GM21526 (cell line): ENCODE measurements around the gene KPNA6.

Experiments used
- ATAC-seq: cut with Tn5 transposase; IDR thresholded peaks from one replicate; pipeline ENCODE4 v1.9.1; 2021; ENCODE audit warnings: moderate library complexity; ENCODE audit not compliant: unreplicated experiment, low FRiP score

KPNA6 gene

DNA sequence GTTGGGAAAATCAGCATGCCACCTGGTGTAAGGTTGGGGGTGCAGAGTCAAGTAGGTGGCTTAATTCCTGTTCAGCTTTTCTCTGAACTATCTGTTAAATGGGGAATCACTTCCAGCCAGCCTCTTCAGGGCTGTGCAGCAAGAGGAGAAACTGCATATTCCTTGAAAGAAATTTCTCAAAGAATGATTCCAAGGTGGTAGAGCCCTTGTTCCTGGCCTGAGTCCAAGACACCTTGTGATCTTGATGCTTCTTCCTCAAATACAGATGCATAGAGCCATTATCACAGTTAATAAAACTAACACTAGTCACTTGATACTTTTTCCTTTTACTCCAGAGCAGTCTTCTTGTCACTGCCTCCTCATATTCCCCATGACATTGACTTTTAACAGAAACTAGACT lies 76.8 kb downstream of the KPNA6 start:
- ATAC-seq: no peak

DNA sequence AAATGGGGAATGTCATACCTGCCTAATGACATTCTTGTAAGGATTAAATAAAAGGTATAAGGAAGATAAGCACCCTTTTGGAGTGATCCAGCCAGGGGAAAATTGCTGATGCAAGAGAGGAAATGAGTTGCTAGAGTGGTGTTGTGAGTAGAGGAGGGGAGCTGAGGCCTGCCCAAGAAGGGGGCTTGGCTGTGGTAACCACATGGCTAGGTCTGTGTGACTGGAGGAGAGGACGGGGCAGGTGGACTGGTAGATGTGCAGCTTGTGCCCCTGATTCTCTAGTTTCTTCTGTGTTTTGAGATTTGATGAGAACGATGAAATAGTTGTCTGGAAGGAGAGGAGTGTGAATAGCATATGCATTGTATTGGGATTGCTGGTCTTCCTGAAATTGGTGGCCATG lies 78.2 kb downstream of the KPNA6 start:
- no peak for ATAC-seq

GRCh38 chr1:32186491-32186890 lies 78.6 kb downstream of the KPNA6 start:
- no peak for ATAC-seq

DNA sequence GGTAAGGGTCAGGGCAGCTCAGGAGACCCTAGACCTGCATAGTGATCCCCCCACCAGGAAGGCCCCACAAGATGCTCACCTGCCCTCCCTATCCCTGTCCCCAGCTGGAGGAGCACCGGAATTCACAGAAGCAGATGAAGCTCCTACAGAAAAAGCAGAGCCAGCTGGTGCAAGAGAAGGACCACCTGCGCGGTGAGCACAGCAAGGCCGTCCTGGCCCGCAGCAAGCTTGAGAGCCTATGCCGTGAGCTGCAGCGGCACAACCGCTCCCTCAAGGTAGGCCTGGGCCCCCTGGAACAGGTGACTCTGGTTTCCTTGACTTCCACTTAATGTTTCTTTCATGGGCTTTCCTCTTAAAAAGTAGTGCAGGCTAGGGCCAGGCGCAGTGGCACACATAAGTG lies 80.0 kb downstream of the KPNA6 start:
- ATAC-seq: no peak

- no peak for ATAC-seq
These were observed 84.5 kb downstream of the KPNA6 start for GRCh38 chr1:32192220-32192948.

DNA sequence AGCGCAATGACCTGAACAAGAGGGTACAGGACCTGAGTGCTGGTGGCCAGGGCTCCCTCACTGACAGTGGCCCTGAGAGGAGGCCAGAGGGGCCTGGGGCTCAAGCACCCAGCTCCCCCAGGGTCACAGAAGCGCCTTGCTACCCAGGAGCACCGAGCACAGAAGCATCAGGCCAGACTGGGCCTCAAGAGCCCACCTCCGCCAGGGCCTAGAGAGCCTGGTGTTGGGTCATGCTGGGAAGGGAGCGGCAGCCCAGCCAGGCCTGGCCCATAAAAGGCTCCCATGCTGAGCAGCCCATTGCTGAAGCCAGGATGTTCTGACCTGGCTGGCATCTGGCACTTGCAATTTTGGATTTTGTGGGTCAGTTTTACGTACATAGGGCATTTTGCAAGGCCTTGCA lies 87.1 kb downstream of the KPNA6 start:
- no peak for ATAC-seq

DNA sequence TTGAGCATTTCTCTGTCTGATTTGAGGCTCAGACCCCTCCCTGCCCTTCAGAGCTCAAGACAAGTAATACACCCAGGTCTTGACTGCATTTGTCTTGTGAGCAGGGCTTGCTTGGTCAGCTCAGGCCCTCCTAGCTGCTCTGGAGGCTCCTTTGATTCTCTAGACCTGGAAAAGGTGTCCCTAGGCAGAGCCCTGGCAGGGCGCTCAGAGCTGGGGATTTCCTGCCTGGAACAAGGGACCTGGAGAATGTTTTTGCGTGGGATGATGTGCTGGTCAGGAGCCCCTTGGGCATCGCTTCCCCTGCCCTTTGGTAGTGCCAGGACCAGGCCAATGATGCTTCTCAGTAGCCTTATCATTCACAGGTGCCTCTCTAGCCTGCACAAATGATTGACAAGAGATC lies 87.7 kb downstream of the KPNA6 start:
- no peak for ATAC-seq

DNA sequence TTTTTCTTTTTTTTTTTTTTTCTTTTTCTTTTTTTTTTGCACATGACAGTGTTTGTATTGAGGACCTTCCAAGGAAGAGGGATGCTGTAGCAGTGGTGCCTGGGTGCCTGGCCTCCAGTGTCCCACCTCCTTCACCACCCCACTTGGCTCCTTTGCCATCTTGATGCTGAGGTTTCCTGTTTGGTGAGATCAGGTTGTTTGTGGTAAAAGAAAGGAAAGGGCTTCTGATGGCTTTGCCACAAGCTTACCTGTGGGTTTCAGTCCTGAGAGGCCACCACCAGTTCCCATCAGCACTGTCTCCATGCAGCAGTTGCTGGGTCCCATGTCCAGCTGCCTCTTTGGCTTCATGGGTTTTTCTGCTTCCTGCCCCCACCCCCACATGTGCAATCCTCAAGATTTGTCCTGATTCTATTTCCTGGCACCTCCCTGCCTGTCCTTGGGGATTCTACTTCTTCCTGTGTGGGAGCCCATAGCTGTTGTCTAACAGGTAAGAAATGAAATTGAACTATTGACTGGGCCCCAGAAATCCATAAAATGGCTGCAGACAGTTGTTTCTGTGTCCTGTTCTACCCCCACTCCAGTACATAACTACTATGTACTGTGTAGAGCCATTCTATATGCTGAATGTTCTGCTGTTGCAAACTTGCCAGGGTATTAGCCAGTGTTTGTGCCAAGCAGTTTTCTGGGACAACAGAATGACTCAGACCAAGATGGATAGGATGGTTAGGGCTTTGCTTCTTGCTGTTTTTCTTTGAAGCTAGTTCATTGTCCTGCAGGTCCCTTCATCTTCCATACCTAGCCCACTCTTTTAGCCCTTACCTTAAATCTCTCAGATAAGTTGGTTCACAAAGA lies 88.3 kb downstream of the KPNA6 start:
- ATAC-seq: no peak

DNA sequence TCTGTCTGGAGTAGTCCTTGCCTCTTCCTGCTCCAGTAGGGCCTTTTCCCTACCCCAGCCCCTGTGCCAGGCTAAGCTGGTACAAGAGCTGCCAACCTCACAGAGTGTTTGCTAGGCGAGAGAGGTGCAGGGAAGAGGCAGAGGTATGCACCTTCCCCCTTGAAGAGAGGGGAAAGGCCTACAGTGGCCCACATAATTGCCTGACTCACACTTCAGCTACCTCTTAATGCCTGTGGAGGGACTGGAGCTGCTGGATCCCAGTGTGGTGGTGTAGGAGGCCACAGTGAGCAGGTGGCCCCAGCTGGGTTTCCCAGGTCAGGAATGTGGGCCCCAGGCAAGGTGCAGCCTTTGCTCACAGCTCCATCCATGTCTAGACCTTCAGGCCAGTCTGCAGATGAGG lies 89.2 kb downstream of the KPNA6 start:
- no peak for ATAC-seq

- no peak for ATAC-seq
These were observed 90.0 kb downstream of the KPNA6 start for GRCh38 chr1:32197837-32198236.

- ATAC-seq: no peak
These were observed 90.6 kb downstream of the KPNA6 start for GRCh38 chr1:32198237-32199042.

DNA sequence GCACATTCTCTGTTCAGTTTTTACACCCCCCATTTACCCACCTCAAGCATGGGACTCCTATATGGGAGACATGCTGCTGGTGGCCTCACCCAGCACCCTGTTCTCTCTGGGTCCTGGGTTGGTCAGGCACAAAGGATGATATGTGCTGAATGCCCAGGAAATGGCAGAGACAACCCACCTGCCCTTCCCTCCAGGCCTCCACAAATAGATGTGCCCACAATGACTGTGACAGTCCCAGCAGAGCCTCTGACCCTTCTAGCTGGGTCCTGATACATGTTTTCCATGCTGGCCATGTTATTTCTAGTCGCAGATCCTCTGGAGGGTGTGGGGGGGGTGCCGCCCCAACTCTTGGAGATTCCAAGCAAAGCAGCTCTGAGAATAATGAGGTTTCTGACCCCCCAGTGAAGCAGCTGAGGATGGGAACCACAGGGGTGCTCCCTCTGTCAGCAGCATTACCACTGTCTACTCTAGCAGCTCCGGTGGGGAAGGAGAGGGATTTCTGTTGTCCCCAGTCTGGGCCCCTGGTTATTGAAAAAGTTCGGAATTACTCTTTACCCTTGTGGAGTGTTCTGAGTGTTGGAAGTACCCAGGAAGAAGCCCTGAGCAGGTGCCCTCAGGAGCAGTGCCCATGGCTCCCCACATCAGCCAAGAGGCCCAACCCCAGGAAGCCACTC lies 91.3 kb downstream of the KPNA6 start:
- ATAC-seq: no peak

DNA sequence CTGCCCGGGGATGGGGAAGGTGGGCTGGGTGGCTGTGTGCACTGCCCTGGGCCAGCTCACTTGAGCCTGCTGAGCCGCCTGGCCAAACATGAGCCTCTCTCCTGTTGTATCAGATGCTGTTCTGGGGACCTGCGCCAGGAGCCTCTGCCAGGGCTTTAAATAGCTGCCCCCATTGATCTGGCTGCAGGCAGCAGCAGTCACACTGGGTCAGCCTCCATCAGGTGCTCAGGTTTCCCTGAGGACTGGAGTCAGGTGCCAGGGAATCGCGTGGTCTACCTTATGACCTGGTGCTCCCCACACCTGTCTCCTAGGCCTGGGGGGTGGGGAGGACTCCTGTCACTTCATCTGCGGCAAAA lies 91.8 kb downstream of the KPNA6 start:
- no peak for ATAC-seq

GRCh38 chr1:32200226-32201010 lies 92.6 kb downstream of the KPNA6 start, which contains the start of gene CCDC28B:
CCDC28B (plus strand) TSS chr1:32200595; CDS start chr1:32201936, 1,341 bp downstream.
- ATAC-seq: no peak

GRCh38 chr1:32201011-32201855 lies 93.4 kb downstream of the KPNA6 start:
- no peak for ATAC-seq

- no peak for ATAC-seq
These were observed 97.1 kb downstream of the KPNA6 start for GRCh38 chr1:32204943-32205361.

DNA sequence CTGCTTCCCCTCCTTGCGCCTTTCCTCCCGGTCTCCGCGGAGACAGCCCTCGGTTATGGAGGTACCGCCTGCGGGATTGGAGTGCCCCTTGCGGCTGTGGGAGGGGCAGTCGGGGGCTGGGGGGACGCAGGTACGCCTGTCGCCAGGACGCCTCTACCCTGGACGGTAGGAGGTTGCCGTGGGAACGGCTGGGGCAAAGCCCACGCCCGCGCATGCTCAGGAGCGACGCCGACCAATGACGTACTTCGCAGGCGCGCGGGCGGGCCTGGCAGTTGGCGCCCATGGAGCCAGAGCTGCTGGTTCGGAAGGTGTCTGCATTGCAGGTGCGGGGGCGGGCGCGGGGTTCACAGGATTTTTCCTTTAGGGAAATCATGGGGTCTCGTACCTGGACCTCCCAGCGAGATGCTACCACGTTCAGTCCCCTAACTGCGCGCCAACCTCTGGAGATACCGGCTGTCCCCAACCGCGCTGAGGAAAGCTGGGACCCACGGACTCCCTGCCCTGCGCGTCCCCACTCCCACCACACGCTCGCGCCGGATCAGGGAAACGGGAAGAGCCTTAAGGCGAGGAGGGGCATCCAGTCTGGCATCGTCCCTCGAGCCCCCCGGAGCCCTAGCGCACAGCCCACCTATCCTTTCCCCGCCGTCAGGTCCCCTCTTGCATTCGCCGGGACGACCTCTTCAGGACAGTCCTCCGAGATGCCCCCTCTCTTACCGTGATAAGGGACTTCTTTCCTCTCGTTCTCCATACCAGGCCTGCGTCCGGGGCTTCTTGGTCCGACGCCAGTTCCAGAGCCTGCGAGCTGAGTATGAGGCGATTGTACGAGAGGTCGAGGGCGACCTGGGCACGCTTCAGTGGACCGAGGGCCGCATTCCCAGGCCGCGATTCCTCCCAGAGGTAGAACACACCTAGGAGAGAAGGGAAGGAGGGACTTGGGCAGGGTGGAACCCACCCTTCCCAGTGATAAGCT lies 97.8 kb downstream of the KPNA6 start, which contains the start of gene IQCC:
TSS of gene IQCC (plus strand) at position 271 of the 970 bp plus-strand sequence. CDS start at position 282, 11 bp downstream.
- peak; percentile 40 for ATAC-seq

DNA sequence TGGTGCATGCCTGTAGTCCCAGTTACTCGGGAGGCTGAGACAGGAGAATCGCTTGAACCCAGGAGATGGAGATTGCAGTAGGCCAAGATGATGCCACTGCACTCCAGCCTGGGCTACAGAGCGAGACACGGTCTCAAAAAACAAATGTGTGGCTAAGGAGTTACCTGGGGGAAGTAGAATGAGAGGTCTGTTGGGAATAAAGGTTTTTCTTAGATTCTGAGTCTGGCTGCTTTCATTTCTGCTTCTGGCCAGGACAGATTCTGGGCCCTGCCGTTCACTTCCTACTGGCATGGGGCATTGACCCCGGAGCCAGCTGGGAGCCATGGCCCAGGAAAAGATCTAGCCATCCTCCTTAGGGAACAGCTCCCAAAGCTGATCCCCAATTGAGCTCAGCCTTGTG lies 100.6 kb downstream of the KPNA6 start:
- ATAC-seq: no peak
